HK-2 (cell line): ENCODE results near the gene COMP.

Experiments
- DNase-seq: peaks from one replicate; pipeline ENCODE4 v3.0.0-alpha.2; 2018; ENCODE audit not compliant: unreplicated experiment

Gene COMP

DNA sequence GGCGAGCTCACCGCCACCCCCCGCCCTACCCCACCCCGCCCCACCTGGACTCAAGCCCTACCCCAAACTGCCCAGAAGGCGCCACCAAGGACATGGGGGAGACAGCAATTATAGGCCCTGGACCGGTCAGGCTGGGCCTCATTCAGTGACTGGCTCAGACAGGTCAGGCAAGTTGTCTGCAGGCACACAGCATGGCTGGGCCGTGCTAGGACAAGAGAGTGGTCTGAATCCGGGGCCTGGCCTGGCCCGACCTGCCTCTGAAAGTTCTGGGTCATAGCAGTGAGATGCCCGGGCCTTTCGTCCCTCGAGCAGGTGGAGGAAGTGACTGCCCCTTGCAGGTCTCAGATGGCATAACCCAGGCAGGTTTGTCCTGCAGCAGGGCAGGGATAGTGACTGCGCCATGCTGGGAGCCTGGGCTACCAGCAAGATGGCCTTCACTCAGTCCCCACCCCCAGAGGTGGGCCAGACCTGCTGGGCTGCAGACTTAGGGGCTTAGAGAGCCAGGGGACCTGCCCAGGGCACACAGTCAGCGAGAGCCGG is 21.0 kb downstream of the COMP start:
- no peak for DNase-seq

DNA sequence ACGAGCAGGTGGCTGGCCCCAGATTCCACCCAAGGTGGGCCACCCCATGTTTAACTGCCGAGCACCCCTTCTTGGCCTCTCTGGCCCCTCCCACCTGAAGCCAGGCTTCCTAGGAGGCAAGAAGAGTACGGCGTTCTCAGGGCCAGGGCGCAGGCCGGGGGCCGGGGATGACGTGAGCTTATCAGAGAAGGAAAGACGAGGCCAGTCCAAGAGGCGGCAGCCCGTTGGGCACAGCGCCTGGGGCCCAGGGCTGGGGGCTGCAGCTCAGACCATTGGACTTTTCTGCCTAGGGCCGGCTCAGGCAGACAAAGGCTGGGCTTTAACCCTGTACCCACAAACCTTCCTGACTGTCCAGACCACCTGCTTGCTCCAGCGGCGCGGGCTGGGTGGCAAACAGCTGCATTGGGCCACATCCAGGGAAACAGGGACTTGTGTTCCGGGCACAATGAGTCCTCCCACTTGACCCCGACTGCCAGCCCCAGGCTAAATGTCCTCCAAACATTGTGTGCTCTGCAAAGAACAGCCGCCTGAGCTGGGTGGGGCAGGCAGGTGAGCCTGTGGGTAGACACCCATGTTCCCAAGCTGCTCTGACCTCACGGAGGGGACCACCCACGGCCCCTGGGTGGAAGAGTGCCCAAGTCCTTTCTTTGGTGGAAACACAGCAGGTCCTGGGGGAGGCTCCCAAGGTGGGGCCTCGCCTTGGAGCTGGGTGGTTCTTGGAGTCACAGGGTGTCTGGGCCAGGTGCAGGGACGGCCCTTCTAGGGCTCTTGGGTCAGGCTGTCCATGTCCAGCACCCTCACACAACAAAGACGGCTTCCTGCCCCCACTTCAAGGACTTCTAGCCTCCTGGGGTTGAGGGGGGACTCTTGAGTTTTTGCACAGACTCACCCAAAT is 21.9 kb downstream of the COMP start:
- no peak for DNase-seq

DNA sequence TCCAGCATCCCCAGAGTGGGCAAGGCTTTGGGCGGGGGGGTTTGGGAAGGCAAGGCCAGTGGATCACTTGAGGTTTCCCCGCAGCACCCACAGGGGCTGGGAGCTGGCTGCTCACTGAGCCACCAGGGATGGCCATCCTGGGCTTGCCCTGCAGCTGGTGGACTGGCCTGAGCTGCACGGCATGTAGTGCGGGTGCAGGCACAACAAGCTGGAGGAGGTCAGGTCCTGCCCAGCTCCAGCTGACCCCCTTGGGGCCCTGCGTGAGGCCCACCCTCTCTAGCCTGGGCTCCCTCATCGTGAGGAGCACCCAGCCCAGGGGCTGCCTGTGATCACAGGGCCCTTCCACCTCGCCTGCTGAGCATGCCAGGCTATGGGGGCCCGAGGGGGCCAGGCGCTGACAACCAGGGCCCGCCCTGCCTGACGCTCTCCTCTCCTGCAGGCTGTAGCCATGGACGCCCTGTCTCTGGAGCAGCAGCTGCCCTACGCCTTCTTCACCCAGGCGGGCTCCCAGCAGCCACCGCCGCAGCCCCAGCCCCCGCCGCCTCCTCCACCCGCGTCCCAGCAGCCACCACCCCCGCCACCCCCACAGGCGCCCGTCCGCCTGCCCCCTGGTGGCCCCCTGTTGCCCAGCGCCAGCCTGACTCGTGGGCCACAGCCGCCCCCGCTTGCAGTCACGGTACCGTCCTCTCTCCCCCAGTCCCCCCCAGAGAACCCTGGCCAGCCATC is 22.9 kb downstream of the COMP start:
- DNase-seq, result no peak

DNA sequence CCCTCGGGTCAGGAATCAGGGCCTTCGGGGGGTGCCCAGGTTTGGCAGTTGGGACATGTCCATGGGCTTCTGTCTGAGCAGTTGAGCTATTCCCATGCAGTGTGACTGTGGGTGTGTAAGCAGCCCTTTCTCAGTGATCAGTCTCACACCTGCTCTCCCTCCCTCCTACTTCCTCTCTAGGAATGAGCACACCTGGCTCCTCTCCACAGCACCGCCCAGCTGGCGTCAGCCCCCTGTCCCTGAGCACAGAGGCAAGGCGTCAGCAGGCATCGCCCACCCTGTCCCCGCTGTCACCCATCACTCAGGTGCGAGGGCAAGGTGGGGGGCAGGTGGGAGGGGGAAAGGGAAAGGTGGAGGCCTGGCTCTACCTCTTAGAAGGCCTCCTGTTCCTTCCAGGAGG is 25.9 kb downstream of the COMP start:
- no peak for DNase-seq

DNA sequence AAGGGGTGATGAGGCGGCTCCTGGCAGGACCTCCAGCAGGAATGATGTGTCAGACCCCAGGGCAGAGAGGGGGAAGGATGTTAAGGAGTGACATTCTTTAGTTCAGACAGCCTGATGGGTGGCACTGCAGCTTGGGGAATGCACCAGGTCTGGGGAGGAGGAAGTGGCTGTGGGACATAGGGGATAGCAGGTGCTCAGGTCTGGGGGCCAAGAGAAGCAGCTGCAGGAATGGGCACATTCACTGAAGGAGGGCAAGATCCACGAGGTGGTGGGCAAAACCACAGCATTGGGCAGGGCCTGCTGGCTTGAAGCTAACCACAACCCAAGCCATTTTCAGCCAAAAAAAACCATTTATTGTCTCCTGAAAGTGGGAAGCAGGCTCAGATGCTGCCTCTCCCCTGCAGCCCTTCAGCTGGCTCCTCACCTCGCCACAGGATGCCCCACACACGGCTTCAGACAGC is 26.5 kb downstream of the COMP start:
- no peak for DNase-seq

DNA sequence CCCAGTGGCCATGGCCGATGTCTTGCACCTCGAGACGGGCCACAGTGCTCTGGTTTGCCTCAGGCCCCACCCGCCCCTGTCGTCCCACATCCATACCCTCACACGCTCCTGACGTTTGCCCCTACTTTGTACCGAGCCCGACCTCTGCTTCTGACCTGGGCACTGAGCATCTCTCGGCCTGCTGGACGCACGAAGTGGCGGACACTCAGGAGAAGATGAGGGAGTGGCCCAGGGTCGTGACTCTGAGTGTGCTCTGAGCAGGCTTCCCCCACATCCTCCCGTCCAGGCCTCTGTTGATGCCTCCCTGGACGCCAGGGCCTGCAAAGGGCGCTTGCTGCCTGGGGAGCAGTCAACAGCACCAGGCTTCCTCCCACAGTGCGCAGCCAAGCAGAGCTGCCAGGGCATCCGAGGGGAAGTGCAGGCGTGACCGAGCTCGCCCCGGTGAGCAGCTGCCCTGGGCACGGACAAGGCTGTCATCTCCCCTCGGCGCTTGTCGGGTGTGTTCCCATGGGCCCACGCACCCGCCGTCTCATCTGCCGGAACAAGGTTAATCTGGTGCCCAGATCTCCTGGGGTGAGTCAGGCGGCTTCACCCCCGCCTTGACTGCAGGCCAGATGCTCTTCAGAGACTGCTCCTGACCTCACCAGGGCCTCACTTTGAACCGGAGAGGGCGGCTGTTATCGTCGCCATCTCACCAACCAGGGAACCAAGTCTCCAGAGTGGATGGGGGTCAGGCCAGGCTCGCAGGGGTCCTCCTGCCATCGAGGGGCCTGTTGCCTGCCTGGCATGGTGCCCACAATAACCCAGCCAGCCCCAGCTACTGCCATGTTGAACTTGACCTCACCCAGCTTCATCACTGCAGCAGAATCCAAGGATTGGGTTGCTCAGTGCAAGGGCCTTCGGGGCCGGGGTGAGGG is 27.2 kb downstream of the COMP start:
- DNase-seq, result peak; percentile 92

DNA sequence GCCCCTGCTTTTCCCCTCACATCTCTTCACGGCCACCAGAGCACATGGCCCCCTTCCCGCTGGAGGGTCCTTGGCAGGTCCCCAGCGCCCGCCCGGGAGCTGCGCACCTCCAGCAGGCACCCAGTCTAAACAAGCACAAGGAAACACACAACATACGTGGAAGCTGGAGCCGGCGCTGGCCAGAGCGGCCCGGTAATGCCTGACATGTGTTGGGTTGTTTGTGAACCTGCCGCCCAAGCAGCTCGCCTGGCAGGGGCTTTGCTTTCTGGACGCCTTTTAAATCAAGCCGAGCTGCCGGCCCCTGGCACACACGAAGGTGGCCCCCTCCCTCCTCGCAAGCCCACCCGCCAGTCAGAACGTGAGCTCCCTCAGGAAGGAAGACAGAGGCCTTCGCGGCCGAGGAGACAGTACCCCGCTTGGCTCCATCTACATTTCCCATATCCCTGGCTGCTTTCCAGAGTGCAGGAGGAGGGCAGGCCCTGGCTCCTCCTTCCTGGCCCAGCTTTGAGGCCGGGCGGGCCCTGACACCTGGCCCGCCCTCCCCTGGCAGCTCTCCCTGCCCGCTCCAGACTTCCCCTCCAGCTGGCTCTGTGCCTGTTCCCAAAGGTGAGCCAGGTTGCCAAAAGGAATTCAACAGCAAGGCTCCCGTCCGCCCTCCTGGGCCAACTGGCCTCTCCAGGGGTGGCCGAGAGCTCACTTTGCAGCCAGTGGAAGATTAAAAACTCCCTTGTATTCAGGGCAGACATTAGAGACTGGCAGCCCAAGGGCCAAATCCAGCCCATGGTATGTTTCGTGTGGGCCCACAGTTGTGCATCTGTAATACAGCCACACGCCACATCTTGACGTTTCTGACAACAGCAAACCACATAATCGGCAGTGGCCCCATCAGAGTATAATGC is 28.7 kb downstream of the COMP start:
- peak; percentile 77 for DNase-seq

DNA sequence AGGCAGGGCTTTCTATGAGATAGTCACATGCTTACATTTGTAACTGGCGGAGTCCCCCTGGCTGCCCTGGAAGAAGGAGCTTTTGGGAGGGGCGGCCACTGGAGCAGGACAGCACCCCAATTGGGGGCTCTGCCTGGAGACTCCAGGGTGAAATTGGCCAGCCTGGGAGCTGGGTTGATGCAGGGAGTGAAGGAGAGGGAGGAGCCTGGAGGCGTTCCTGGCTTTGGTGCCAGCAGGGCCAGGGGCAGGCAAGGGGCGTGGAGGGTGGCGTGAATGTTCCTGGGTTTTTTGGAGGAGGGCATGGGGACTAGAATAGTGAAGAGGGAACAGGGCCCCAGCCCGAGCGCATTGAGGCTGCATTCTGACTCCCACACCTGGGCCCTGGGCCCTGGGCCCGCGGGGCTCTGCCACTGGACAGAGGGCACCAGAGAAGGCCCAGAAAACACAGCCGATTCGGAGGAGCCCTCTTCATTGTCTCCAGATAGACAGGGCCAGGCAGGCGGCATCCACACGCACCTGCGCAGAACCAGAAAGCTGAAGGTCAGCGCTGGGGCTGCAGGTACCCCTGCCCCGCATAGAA is 29.5 kb downstream of the COMP start:
- no peak for DNase-seq

DNA sequence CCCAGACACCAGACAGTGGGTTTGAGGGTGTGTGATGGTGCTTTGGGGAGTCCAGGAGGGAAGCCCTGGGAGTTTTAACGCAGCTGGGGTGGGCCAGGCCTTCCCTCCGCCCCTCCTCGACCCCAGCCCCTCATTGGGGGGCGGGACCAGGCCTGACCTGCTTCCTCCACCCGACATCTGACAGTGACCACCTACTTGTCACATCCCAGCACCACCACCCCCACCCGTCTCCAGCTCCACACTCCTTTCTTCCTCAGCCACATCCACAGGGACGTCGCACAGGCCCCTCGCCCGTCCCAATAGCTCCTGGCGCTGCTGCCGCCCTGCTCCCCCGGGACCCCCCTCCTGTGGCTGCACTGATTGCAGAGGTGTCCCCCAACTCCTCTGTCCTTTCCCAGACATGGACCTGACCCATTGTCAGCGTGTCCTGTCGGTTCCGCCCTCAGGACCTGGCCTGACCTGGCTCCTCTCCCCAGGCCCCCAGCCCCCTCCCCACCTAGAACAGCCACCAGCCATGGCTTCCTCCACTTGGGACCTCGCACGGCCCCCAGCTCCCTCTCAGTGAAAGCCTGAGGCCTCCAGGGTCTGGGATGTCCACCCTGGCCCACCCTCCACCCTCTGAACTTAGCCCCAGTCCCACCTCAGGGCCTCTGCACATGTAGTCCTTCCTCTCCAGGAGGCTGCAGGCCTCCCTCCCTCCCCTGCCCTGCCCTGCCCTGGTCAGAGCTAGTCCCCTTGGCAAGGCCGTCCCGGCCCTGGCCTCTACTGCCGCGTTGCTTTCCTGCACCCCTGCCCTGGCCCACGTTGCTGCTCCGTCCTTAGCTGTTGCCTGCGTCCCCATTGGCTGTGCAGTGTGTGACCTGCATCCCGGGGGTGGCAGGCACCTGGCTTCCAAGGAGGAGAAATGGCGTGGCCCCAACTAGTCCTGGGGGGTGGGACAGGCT is 30.4 kb downstream of the COMP start:
- DNase-seq, result no peak

DNA sequence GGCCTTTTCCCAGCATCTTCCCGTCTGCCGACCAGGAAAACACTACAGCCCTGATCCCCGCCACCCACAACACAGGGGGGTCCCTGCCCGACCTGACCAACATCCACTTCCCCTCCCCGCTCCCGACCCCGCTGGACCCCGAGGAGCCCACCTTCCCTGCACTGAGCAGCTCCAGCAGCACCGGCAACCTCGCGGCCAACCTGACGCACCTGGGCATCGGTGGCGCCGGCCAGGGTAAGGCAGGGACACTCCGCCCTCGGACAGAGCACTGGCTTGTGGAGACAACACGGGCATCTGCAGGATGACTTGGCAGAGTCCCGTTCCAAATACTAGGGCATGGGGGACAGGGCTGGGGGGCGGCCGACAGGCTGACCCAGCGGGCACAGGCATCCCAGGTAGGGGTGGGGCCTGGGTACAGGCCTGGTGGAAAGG is 31.1 kb downstream of the COMP start:
- no peak for DNase-seq

DNA sequence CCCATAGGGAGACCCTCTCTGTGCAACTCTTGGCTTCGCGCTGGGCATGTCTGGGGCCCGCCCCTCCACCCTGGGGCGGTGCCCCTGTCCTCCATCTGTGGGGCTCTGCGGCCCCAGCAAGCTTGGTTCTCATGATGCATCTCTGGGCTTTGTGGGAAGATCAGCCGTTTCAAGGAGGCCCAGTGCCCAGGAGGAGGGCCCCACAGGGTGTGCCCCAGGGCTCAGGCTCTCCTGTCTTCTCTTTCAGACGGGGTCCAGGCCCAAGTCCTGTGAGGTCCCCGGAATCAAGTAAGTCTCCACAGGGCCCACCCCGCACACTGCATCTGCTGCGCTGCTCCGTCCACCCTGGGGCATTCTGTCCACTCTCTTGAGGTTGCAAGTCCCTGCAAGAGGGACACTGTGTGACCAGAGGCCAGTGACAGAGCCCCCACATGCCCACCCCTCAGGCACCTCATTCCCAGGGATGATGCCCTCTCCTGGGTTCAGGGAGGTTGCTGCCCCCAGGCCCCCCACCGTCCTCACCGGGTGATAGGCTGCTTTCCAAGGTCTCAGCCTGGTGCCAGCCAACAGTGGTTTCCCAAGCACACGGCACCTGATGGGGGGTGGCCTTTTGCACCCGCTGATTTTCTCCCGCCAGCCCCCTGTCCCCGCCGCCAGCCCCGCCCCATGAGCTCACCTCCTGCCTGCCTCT is 31.7 kb downstream of the COMP start:
- DNase-seq, result no peak

DNA sequence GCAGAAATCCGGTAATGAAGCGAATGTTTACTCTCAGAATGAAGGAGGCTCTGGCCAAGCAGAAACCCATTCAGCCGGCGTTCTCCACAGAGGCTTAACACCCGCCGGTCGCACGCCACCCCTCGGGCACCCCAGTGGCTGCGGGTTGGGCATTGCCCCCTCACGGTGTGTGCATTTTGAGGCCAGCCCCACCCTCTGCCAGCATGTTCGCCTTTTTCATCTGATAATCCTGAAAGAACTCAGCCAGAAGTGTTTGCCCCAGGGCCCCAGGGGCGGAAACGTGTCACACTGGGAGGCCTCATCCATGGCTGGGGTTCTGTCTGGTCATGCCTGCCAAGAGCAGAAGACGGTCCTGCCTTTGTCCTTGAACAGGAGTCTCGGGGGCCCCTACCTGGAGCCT is 34.2 kb downstream of the COMP start:
- DNase-seq, result no peak

DNA sequence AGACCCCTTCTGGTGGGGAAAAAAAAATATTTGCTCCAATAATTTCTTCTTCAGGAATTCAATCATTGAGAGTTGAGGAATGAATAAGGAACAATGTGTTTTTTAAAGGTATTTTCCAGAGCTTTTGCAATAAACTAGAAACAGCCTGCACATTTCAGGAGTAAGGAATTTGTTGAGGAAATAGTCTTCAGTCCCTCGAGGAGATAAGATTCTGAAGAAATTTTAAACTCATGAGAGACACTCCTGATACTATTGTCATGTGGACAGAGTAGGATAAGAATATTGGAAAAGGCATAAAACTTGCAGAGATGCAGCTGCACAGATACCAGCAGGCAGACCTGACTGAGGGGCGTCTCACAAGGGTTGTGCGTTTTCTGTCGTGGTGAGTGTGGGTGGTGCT is 36.6 kb downstream of the COMP start:
- DNase-seq, result no peak

DNA sequence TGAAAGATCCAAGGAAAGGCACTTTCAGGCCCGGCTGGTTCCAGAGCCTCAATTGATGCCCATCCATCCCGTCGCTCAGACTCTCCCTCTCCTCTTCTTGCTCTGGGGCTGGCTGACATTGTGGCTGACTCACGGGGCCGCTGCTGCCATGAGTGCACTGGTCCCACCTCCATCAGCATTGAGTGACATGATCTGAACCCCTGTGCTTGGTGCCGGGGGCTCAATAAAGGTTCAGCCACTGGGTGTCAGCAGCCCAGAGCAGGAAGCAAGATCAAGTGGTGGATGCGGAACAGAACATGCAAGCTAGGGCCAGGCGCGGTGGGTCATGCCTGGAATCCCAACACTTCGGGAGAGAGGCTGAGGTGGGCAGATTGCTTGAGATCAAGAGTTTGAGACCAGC is 39.5 kb downstream of the COMP start:
- no peak for DNase-seq

DNA sequence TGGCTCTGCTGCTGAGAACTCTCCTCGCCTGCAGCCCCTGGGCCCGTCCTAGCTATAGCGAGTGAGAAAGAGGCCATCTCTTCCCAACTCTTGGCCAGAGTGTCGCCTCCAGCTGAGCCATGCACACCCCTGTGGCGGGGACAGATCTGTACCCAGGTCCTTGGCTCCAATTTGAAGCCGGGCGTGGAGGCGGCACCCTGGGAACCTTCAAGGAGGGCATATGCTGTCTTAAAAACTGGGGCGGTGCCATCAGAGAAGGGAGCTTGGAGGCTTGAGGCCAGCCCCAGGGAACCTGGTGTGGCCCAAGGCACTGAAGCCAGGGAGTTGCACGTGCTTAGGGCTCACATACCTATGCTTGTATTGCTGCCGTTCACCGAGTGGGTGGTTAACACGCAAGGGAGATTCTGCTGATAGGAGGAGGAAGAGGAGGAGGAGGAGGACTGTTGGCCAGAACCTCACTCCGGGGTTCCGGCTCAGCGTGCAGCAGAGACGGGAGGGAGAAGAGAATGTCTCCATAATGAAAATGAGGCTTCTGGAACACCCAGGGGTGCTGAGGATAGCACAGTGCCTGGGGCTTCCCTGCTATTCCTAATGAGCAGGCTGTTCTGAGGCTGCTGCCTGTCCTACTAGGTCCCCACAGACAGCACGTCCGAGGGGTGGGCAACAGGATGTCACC is 40.7 kb downstream of the COMP start:
- DNase-seq, result no peak

DNA sequence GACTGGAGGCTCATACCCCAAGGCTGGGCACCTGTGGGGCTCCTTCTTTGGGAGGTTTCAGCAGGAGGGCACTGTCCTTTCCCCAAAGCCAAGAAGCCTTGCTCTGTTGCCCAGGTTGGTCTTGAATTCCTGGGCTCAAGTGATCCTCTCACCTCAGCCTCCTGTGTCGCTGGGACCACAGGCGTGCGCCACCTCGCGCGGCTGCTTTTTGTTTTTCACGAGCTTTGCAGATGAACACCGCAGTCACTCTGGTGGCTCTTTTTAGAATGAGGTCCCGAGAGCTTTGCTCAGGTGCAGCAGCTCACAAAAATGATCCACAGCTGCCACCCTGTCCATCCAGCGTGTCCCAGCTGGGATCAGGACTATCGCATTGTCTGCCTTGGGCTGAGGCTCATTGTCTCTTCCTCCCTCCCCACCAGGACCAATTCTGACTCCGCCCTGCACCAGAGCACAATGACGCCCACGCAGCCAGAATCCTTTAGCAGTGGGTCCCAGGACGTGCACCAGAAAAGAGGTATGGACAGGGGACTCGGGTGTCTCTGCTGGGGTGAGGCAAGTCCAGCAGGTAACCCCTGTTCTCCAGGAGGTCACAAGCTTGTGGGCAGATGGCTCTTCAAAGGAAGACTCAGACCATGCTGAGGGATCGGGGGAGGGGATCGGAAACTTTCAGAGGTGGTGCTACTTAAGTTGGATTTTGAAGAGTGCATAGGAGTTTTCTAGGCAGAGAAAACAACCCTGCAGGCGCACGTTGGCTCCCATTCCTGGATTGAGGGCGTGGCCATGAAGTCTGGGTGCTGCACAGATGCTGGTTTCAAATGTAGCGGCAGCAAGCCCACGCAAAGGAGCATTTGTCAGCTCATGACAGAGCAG is 41.5 kb downstream of the COMP start:
- DNase-seq, result no peak
